HL-60 (cell line): ENCODE data around the gene NATD1.

Source experiments
- CTCF ChIP-seq: IDR thresholded peaks from one replicate; pipeline ENCODE4 v1.5.1; 2011; ENCODE audit warnings: low read length, control low read depth, inconsistent platforms; ENCODE audit not compliant: insufficient read depth
- POLR2AphosphoS5 ChIP-seq: IDR thresholded peaks from 2 replicates; pipeline ENCODE4 v1.6.1; 2012; ENCODE audit warnings: low read depth
- REST ChIP-seq: IDR thresholded peaks from 2 replicates; pipeline ENCODE4 v1.6.1; 2012; ENCODE audit warnings: low read depth; ENCODE audit not compliant: insufficient replicate concordance

- no peak for TF ChIP-seq CTCF
- no peak for TF ChIP-seq POLR2AphosphoS5
- TF ChIP-seq REST: no peak
These were observed 36.8 kb upstream of the NATD1 start for GRCh38 chr17:21289902-21290571.
